Thyroid gland (tissue), 4 donors: ENCODE results near the gene GSN. TPM values are rescaled to one million over a fixed set of nuclear protein-coding genes. Genes with fewer than 3 reads are reported as not detected.

Experiments used
- DNase-seq, 2 donors: peaks; one replicate each; pipeline ENCODE4 v3.0.0-alpha.2; 2019
- H3K27ac ChIP-seq, 3 donors: fragments of 200-600 bp; sonication (generic); 1 replicate in 2 of 3; 2 replicates in 1 of 3; pipeline ENCODE4 v1.5.1; 2016 to 2019; ENCODE audit warnings: mild to moderate bottlenecking in 1 of 3, moderate library complexity in 1 of 3
- H3K27me3 ChIP-seq: fragments of 200-600 bp; sonication (generic); one replicate; pipeline ENCODE4 v1.5.1; 2019
- H3K36me3 ChIP-seq, 2 donors: fragments of 200-600 bp; sonication (generic); one replicate each; pipeline ENCODE4 v1.5.1; 2016 to 2019
- H3K4me1 ChIP-seq, 2 donors: fragments of 200-600 bp; sonication (generic); one replicate each; pipeline ENCODE4 v1.5.1; 2017 to 2019
- H3K4me3 ChIP-seq, 3 donors: fragments of 200-600 bp; sonication (generic); replicated peaks in 1 of 3; 1 replicate in 2 of 3; 2 replicates in 1 of 3; pipeline ENCODE4 v1.5.1; 2016; ENCODE audit warnings: mild to moderate bottlenecking in 1 of 3
- H3K9me3 ChIP-seq: fragments of 200-600 bp; sonication (generic); one replicate; pipeline ENCODE4 v1.5.1; 2017
- POLR2A ChIP-seq, 2 donors: fragments of 450-650 bp; IDR thresholded peaks; one replicate each; pipeline ENCODE4 v1.6.1; 2017; ENCODE audit warnings: antibody characterized with exemption in 2 of 2, mild to moderate bottlenecking in 2 of 2, moderate library complexity in 1 of 2
- WGBS, 2 donors: methylation state at CpG; one replicate each; pipeline ENCODE4 v1.1.5; 2017; 5-methylcytosine and 5-hydroxymethylcytosine counted together
- intact Hi-C: fragments of 100-400 bp; cut with DNase I; formaldehyde crosslinking; loops from one replicate; pipeline ENCODE4 v1.15.1; 2023
- total RNA-seq, 4 donors: library from RNA; depleted of rRNA; stranded (reverse); fragments of >200 nt; gene quantifications; one replicate each; pipeline ENCODE4 v1.2.3, GENCODE V29; 2016
- TF ChIP-seq, protein P1 (sequence below), 6 experiments: fragments of 200-600 bp in 3 of 6; fragments of 450-650 bp in 3 of 6; sonication (generic) in 3 of 6; IDR thresholded peaks; one replicate each; pipeline ENCODE4 v1.5.1; 2016 to 2019; ENCODE audit warnings: antibody characterized with exemption in 6 of 6, mild to moderate bottlenecking in 2 of 6, inconsistent platforms in 1 of 6, moderate library complexity in 1 of 6

GSN gene
- total RNA-seq, 4 donors from 2014 or later: 1,151 to 1,624 (median 1,443) TPM

DNA sequence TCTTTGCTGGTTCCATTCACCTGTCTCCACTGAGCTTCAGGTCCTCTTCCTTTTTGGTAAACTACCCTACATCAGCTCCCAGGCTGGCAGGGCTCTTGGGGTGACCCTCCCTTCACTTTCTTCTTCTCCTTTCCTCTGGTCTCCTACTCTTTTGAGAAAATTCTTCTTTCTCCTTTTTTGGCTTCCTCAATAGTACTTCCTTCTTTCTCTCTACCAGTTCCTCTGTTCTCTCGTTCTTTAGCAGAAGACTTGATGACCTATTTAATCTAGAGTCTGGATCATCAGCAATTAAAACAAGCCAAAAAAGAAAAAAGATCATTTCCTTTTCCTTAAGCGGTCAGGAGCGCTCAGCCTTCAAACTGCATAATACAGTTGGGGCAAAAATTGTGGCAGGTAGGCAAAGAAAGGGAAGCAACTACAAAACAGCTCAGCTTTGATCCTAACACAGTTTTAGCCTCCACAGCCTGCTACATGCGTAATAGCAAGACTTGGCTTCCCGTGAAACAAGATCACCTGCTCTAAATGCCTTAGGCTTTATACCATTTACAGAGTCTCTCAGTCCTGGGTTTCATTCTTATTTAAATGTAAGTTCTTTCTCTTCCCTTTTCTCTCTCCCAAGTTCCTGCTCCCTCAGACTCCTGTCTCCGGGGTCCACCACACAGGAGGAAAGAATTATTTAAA, 14.0 kb upstream of the GSN start:
- no peak overlapping the region for H3K27ac ChIP-seq
- 62 to 66% methylated on average over 6 of the region's 6 CpGs for WGBS, 2 donors
- no peaks in the 10 kb centered on the region for H3K27me3 ChIP-seq
- intact Hi-C loops: no loop called here
- H3K4me1 ChIP-seq: no peaks in the 10 kb centered on the region
- H3K36me3 ChIP-seq: no peaks in the 10 kb centered on the region
- no peak for TF ChIP-seq POLR2A (IDR thresholded peaks at IDR 0.05)
- TF ChIP-seq, protein P1, sequence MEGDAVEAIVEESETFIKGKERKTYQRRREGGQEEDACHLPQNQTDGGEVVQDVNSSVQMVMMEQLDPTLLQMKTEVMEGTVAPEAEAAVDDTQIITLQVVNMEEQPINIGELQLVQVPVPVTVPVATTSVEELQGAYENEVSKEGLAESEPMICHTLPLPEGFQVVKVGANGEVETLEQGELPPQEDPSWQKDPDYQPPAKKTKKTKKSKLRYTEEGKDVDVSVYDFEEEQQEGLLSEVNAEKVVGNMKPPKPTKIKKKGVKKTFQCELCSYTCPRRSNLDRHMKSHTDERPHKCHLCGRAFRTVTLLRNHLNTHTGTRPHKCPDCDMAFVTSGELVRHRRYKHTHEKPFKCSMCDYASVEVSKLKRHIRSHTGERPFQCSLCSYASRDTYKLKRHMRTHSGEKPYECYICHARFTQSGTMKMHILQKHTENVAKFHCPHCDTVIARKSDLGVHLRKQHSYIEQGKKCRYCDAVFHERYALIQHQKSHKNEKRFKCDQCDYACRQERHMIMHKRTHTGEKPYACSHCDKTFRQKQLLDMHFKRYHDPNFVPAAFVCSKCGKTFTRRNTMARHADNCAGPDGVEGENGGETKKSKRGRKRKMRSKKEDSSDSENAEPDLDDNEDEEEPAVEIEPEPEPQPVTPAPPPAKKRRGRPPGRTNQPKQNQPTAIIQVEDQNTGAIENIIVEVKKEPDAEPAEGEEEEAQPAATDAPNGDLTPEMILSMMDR (IDR thresholded peaks at IDR 0.05): no peak
- DNase-seq: no peak
- H3K9me3 ChIP-seq: no peaks in the 10 kb centered on the region
- no peak overlapping the region for H3K4me3 ChIP-seq

DNA sequence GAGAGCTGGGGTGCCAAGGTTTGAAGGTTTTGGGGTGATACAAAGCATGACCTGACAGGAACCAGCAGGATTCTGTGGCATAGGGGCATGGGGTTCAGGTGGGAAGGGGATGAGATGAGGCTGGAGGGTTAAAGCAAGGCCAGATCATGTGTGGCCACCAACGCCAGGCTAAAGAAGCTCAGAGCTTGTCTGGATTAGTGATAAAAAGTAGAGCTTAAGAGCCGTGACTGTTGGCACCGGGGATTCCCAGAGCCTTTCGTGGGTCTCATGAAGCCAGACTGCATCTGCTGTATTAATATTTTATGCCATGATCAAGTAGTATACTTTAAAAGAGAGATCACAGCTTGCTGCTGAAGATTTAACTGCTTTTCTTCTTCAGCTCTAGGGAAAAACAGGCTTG, 8.5 kb upstream of the GSN start:
- no peak for DNase-seq
- intact Hi-C loops: no loop called here

DNA sequence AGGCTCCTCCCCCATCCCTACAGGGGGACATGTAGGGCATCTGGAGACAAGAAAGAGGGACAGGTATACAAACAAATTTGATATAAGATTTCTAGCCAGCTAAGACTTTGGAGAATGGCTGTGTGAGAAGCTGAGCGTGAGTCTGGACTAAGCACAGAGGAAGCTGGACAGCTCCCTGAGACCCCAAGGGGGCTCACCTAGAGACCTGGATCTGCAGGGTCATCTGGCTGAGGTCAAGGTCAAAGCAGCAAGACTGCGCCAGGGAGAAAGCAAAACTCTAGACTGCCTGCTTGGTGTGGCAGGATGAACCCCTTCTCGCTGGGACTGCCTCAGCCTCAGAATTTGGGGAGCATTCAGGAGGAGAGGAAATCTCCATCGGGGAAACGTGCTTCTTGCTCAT, 8.0 kb upstream of the GSN start:
- Histone ChIP-seq H3K36me3 (no peaks in the 10 kb centered on the region), H3K9me3 (no peaks in the 10 kb centered on the region), H3K4me3 (no peak overlapping the region), H3K27ac (no peak overlapping the region), H3K4me1 (peaks cover 18 to 25% of the 10 kb centered on the region in 2 donors), H3K27me3 (no peaks in the 10 kb centered on the region)
- TF ChIP-seq, protein P1 (IDR thresholded peaks at IDR 0.05): no peak
- TF ChIP-seq POLR2A (IDR thresholded peaks at IDR 0.05): no peak
- intact Hi-C loops: no loop called here
- no peak for DNase-seq
- 89 to 95% methylated on average over 5 of the region's 5 CpGs for WGBS, 2 donors

More for the DNA sequence above, 8.5 kb upstream of the GSN start:
- Histone ChIP-seq H3K27ac (no peak overlapping the region), H3K36me3 (no peaks in the 10 kb centered on the region), H3K4me3 (no peak overlapping the region), H3K9me3 (no peaks in the 10 kb centered on the region), H3K4me1 (peaks cover 18 to 21% of the 10 kb centered on the region in 2 donors), H3K27me3 (no peaks in the 10 kb centered on the region)
- 61 to 76% methylated on average over 4 of the region's 4 CpGs for WGBS, 2 donors
- TF ChIP-seq, protein P1 (IDR thresholded peaks at IDR 0.05): no peak

DNA sequence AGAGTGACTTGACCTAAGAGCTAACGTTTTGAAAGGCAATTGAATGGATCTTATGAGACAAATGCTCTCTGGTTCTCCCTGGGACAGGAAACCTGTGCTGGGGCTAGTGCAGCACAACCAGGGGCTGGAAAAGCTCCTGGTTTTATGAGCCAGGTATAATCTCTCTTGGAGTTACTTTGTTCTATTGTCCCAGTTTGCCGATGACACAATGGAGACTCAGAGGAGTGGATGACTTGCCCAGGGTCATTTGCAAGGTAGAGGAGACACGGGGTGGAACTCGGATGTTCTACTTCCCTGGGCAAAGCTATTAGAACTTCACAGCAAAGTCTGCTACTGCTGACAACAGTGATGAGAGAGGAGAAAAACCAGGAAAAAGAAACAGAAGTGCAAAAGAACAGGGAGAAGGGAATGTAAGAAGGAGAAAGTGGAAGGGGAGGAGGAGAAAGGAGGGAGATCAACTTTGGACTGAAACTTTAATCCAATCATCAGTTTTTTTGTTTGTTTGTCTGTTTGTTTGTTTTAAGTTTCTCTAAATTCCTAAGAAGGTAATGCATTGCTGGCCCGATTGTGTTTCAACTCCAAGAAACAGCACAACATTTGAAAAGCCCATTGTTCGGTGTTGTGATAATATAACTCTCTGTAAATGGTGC, 7.4 kb upstream of the GSN start:
- Histone ChIP-seq H3K27ac (peak overlapping the region; percentile 58 to 63 (median 63)), H3K27me3 (no peaks in the 10 kb centered on the region), H3K4me1 (peaks cover 18 to 25% of the 10 kb centered on the region in 2 donors), H3K9me3 (no peaks in the 10 kb centered on the region), H3K4me3 (no peak overlapping the region), H3K36me3 (no peaks in the 10 kb centered on the region)
- no peak for DNase-seq
- 29 to 30% methylated on average over 6 of the region's 6 CpGs for WGBS, 2 donors
- intact Hi-C loops: no loop called here
- no peak for TF ChIP-seq POLR2A (IDR thresholded peaks at IDR 0.05)
- TF ChIP-seq, protein P1 (IDR thresholded peaks at IDR 0.05): no peak

DNA sequence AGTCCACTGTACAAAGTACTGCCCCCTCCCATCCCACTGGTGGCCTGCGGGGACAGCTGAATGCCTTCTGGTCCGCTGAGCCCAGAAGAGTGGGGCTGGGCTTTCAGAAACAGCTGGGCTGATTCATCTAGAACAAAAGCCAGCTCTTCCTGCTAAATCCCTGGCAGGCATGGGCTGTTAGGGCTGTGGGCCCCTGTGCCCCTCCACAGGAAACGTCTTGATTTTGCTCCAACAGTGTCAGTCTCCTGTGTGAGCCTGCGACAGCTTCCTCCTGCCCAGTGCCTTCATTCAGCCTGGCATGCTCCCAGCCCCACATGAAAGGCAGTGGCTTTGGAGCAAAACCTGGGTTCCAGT, 6.9 kb upstream of the GSN start:
- Histone ChIP-seq H3K4me3 (no peak overlapping the region), H3K9me3 (no peaks in the 10 kb centered on the region), H3K27me3 (no peaks in the 10 kb centered on the region), H3K4me1 (peaks cover 19 to 25% of the 10 kb centered on the region in 2 donors), H3K27ac (peak overlapping the region; percentile 58 to 63 (median 63)), H3K36me3 (no peaks in the 10 kb centered on the region)
- 4 to 13% methylated on average over 3 of the region's 4 CpGs for WGBS, 2 donors
- TF ChIP-seq, protein P1 (IDR thresholded peaks at IDR 0.05): peak in 3 of 6 experiments; percentile 12 to 32 (median 18)
- TF ChIP-seq POLR2A (IDR thresholded peaks at IDR 0.05): no peak
- DNase-seq: peak; percentile 66 to 80
- intact Hi-C loops: no loop called here
